ENCODE measurements around the gene CADM4.
"Not testable (repeated sequence)": the region's sequence is repeated elsewhere in the genome, so short reads cannot be mapped to it uniquely, and the experiment has no call there.

CADM4 gene

DNA sequence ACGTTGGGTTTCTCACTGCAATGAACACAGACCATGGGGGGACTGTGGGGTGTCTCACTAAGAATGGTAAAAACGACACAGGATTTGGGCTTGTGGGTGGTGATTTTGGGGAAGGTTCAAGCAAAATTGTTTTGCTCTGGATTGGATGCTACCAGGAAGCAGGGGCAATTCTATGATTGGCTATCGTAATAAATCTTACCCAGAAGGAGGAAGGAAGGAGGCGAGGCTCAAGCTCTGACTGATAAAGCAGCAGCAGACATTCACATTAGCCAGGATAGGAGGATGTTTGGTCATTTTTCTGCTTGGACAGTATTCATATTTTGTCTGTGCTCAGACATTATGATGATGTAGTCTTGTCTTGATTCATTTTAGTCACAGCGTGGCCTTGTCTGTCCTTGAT lies 41.8 kb downstream of the CADM4 start:
- H3K27me3 Mint-ChIP-seq, result no peaks in the 10 kb centered on the region
- DNase-seq (no peak), ATAC-seq (replicated peaks) (no peak)
- peak overlapping the region; percentile 99 for H3K4me3 Mint-ChIP-seq
- no peaks in the 10 kb centered on the region for H3K9me3 Mint-ChIP-seq
- no peak overlapping the region for H3K27ac Mint-ChIP-seq
- peaks cover 26 to 50% of the 10 kb centered on the region in 2 donors for H3K4me1 Mint-ChIP-seq
- peaks cover 22 to 42% of the 10 kb centered on the region in 2 donors for H3K36me3 Mint-ChIP-seq

DNA sequence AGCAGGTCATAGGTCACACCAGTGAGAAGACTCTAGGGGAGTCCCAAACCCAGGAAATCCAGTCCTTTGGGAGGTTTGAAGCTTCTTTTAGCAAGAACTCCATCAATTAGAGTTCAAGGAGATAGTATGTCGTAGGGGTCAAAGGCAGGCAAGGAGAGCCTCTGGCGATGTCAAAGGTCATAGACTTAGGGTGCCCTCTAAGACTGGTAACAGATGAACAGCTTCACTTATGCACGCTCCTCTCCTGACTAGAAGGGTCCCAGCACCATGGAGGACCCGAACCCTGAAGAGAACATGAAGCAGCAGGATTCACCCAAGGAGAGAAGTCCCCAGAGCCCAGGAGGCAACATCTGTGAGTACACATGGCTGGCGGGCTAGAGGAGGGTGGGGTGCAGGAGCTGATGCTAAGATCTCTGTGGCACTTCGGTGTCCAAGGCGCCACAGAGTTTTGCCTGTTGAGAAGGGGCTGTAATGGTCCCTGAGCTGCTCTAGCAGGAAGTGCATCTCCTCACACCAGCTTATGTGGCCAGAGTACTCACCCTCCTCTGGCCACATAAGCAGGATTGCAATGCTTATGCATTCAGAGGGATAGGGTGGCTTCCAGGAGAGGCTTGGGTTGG lies 42.7 kb downstream of the CADM4 start:
- Mint-ChIP-seq H3K9me3 (no peaks in the 10 kb centered on the region), H3K4me3 (peak overlapping the region; percentile 99), H3K4me1 (peaks cover 26 to 51% of the 10 kb centered on the region in 2 donors), H3K36me3 (peaks cover 24 to 47% of the 10 kb centered on the region in 2 donors), H3K27ac (peak overlapping the region; percentile 100), H3K27me3 (no peaks in the 10 kb centered on the region)
- ATAC-seq (replicated peaks) (no peak), DNase-seq (no peak)

DNA sequence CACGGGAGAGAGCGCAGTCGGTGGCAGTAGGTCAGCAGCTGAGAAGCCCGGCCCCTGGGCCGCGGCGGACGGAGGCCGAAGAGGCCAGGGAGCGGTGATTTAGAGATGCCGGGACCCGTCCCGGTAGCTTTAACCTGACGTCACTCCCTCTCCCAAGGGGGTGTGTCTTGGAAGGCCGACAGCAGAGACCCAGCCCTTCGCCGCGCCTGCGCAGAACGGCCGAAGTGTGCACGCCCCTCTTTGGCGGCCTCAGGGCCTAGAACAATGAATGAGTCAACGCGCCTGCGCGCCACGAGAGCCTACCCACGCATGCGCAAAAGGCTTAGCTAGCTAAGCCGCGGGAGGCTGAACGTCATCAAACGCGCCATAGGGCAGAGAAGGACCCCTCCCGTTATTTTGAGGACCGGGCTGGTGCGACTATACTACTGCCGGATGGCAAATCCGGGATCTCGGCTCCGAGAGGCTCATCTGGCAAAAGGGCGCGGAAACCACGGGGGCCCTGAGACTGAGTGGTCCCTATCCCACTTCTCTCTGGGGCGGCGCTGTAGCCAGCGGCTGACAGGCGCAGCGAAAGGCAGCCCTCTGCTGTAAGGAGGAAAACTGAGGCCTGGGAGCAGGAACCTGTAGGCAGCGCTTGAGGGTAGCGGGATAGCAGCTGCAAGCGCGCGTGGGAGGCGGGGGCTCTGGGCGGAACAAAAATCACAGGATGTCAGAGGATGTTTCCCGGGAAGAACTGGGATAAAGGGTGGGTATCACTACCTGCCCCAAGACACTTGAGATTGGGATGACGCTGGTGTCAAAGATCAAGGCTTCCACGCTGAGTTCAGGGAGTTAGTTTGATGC lies 43.4 kb downstream of the CADM4 start, which contains the start of the genes IRGQ and ZNF576:
Gene IRGQ, minus strand, starts transcription at position 136 of the 843 bp plus-strand sequence. CDS start 796 bp downstream, outside the sequence.
Gene ZNF576, plus strand, starts transcription at position 597 of the 843 bp plus-strand sequence. CDS start 514 bp downstream, outside the sequence.
- ATAC-seq (replicated peaks) (peak; percentile 83 to 88), DNase-seq (peak; percentile 99)
- Mint-ChIP-seq H3K4me3 (peak within 1 kb of the TSS; percentile 99), H3K4me1 (peaks cover 26 to 52% of the 10 kb centered on the region in 2 donors), H3K9me3 (no peaks in the 10 kb centered on the region), H3K27ac (peak within 1 kb of the TSS; percentile 100), H3K27me3 (no peaks in the 10 kb centered on the region), H3K36me3 (peaks cover 24 to 44% of the 10 kb centered on the region in 2 donors)

DNA sequence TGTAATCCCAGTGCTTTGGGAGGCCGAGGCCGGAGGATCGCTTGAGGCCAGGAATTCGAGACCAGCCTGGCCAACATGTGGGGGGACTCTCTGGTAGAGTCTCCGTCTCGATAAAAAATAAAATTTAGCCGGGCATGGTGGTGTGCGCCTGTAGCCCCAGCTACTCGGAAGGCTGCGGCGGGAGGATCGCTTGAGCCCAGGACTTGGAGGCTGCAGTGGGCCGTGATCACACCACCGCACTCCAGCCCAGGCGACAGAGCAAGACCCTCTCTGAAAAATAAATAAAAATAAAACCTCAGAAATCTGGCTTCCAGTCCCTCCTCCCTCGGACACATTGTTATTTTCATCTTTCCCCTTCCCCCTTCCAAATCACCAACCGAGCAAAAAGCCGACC lies 44.0 kb downstream of the CADM4 start:
- DNase-seq (no peak), ATAC-seq (replicated peaks) (peak; percentile 39 to 41)
- Mint-ChIP-seq H3K9me3 (no peaks in the 10 kb centered on the region), H3K27ac (peak overlapping the region; percentile 100), H3K27me3 (no peaks in the 10 kb centered on the region), H3K36me3 (peaks cover 30 to 49% of the 10 kb centered on the region in 2 donors), H3K4me3 (peak overlapping the region; percentile 99), H3K4me1 (peaks cover 30 to 58% of the 10 kb centered on the region in 2 donors)

DNA sequence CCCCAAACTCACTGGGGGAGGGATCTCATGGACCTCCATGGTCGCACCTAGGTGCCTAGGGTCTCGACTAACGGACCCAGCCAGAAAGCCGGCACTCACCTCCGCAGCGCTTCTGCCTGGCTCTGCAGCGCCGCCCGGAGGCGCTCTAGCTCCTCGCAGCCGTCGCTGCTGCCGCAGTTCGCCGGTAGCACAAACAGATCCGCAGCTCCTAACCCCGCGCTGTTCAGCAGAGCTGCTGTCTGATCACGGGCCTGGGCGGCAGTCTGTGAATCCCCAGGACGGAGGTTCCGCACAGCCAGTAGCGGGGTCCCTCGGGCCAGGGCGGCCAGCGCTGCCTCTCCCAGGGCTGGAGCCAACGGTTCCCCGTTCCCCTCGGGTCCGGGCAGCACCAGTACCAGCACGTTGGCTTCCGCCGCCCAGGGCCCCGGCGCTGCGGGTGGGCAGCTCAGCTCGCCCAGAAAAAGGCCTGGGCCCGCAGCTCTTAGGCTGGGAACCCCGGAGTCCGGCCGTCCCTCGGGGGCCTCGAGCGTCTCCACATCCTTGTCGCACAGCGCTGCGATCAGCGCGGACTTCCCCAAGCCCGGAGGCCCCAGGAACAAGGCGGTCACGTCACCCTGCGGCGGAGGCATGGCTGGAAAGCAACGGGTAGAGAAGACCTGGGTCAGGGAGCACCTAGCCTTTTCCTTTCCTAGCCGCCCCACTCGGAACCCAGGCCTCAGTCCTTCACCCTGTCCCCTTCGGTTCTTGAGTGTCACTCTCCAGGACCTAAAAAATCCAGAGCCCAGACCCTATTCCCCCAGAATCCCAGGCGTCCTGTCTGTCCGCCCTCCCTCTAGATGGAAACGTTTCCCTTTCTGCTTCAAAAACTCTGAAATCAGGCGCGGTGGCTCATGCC lies 44.7 kb downstream of the CADM4 start:
- no peaks in the 10 kb centered on the region for H3K9me3 Mint-ChIP-seq
- peaks cover 34 to 64% of the 10 kb centered on the region in 2 donors for H3K4me1 Mint-ChIP-seq

DNA sequence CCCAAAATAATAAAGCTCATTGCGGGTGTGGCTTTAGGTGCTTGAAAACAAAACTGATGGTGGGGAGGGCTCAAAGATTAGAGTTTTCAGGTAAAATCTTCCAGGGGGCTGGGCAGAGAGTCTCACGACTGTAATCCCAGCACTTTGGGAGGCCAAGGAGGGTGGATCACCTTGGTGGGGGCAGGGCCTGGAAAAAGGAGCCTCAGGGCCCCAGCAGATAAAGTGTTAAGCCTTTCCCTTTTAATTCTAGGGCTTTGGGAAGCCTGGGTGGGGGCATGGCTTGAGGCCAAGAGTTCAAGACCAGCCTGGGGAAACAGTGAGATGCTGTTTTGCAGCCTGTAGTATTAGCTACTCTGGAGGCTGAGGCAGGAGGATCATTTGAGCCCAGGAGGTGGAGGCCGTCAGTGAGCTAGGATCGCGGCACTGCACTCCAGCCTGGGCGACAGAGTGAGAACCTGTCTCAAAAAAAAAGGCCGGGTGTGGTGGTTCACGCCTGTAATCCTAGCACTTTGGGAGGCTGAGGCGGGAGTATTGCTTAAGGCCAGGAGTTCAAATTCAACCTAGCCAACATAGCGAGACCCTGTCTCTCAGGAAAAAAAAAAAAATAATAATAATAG lies 45.5 kb downstream of the CADM4 start:
- Mint-ChIP-seq H3K4me3 (peak overlapping the region; percentile 65 to 99), H3K4me1 (peaks cover 38 to 70% of the 10 kb centered on the region in 2 donors), H3K27me3 (no peaks in the 10 kb centered on the region), H3K27ac (no peak overlapping the region), H3K36me3 (peaks cover 38 to 53% of the 10 kb centered on the region in 2 donors), H3K9me3 (no peaks in the 10 kb centered on the region)
- DNase-seq (no peak), ATAC-seq (replicated peaks) (no peak)

More for the DNA sequence above, 44.7 kb downstream of the CADM4 start:
- Mint-ChIP-seq H3K27me3 (no peaks in the 10 kb centered on the region), H3K4me3 (peak overlapping the region; percentile 99), H3K27ac (peak overlapping the region; percentile 100), H3K36me3 (peaks cover 35 to 51% of the 10 kb centered on the region in 2 donors)
- peak; percentile 58 for DNase-seq
- peak; percentile 48 to 59 for ATAC-seq (replicated peaks)

DNA sequence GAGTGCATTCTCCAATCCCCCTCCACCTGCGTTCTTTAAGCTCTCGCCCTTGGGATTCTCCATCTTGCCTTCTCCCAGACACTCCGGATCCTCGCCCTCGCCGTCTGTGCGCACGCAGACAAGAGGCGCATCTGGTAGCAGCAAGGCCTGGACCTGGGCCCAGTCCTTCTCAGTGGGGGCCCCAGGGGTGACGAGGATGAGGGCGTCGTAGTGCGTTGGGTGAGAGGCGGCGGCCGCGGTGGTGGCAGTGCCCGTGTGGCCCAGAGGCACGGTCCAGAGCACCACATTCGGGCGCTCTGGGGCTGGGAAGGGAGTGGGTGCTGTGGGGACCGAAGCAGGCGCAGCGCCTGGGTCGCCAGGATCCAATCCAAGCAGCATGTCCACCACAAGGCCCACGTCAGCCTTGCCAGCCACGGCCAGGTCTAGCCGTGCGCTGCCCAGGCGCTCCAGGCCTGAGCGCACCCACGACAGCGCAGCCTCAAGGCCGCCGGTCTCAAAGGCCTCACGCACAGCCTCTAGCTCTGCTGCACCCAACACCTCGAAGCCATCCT lies 46.8 kb downstream of the CADM4 start:
- H3K4me1 Mint-ChIP-seq, result peaks cover 29 to 61% of the 10 kb centered on the region in 2 donors
- no peaks in the 10 kb centered on the region for H3K9me3 Mint-ChIP-seq
- ATAC-seq (replicated peaks) (no peak), DNase-seq (no peak)
- no peak overlapping the region for H3K27ac Mint-ChIP-seq
- no peaks in the 10 kb centered on the region for H3K27me3 Mint-ChIP-seq
- peaks cover 40 to 52% of the 10 kb centered on the region in 2 donors for H3K36me3 Mint-ChIP-seq
- H3K4me3 Mint-ChIP-seq, result no peak overlapping the region

DNA sequence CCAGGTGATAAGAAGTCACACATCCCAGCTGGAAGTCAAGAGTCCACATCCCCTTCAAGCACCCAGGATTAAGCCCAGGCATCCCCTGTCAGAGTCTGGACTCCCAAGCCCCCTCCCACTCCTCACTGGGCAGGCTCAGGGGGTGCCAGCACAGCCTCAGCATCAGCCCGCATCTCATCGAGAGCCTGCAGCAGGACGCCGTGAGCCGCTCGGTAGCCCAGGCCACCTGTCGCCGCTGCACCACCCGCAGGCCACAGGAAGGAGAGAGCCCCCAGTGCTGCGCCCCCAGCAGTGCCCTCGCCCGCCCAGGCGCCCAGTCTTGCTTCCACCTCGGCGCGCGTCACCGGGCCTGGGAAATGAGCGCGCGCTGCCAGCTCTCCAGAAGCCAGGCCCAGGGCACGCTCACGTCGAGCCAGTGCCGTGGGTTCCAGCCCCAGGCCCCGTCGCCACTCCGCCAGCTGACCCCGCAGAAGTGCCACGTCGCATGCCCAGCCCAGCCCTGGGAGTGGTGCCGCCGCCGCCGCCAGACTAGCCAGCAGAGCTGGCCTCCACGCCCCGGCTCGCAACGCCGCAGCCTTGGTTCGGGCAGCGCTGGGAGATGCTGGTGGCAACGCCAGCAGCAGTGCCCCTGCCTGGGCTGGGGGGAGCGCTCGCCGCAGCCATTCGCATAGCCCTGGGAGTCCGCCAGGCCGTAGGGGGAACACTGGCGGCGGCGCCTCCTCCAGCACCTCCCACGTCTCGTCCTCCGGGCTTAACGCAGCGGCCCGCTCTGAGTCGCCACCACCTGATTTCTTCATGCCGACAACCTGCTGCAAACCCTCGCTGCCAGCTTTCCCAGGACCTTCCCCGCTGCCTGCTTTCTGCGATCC lies 47.5 kb downstream of the CADM4 start:
- Mint-ChIP-seq H3K36me3 (peaks cover 40 to 49% of the 10 kb centered on the region in 2 donors), H3K4me1 (peaks cover 24 to 53% of the 10 kb centered on the region in 2 donors)

DNA sequence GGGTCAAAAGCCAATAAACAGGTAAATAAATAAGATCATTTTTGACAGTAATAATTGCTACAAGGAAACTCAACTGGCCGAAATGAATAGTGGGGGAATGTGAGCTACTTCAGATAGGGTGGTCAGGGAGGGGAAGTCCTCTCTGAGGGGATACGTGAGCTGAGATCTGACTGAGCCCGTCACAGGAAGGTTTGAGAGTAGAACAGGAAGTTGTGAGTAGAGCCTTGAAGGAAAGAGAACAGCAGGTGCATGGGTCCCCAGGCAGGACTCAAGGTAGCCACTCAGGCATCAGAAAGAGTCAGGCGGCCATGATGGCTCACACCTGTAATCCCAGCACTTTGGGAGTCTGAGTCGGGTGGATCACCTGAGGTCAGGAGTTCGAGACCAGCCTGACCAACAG lies 50.0 kb downstream of the CADM4 start:
- H3K27ac Mint-ChIP-seq, result peak overlapping the region; percentile 87
- peaks cover 33 to 49% of the 10 kb centered on the region in 2 donors for H3K4me1 Mint-ChIP-seq
- no peaks in the 10 kb centered on the region for H3K9me3 Mint-ChIP-seq
- DNase-seq, result no peak
- no peak overlapping the region for H3K4me3 Mint-ChIP-seq
- H3K36me3 Mint-ChIP-seq, result peaks cover 40 to 60% of the 10 kb centered on the region in 2 donors
- ATAC-seq (replicated peaks), result peak; percentile 63
- no peaks in the 10 kb centered on the region for H3K27me3 Mint-ChIP-seq

More for the DNA sequence above, 47.5 kb downstream of the CADM4 start:
- Mint-ChIP-seq H3K9me3 (no peaks in the 10 kb centered on the region), H3K27ac (no peak overlapping the region), H3K27me3 (no peaks in the 10 kb centered on the region), H3K4me3 (no peak overlapping the region)
- no peak for ATAC-seq (replicated peaks)
- no peak for DNase-seq

DNA sequence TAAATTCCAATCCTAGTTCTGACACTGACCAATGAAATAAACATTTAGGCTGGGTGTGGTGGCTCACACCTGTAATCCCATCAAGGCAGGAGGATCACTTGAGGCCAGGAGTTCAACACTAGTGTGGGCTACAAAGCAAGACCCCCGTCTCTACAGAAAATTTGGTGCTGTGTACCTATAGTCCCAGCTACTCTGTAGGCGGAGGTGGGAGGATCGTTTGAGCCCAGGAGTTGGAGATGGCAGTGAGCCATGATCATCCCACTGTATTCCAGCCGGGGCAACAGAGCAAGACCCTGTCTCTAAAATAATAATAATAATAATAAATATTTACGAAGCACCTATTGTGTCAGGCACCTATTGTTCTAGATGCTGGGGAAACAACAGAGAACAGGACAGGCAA lies 50.4 kb downstream of the CADM4 start:
- no peaks in the 10 kb centered on the region for H3K27me3 Mint-ChIP-seq
- no peak for DNase-seq
- ATAC-seq (replicated peaks), result no peak
- peak overlapping the region; percentile 87 for H3K27ac Mint-ChIP-seq
- H3K9me3 Mint-ChIP-seq, result no peaks in the 10 kb centered on the region
- H3K4me1 Mint-ChIP-seq, result peaks cover 36 to 53% of the 10 kb centered on the region in 2 donors
- H3K4me3 Mint-ChIP-seq, result no peak overlapping the region
- peaks cover 41 to 63% of the 10 kb centered on the region in 2 donors for H3K36me3 Mint-ChIP-seq

DNA sequence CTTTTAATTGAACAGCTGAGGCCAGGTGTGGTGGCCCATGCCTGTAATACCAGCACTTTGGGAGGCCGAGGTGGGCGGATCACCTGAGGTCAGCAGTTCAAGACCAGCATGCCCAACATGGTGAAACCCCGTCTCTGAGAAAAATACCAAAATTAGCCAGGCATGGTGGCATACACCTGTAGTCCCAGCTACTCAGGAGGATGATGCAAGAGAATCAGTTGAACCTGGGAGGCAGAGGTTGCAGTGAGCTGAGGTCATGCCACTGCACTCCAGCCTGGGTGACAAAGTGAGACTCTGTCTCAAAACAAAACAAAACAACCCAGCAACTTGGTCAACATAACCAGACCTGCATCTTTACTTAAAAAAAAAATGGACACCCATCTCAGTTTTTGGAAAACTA lies 52.6 kb downstream of the CADM4 start:
- peaks cover 28 to 49% of the 10 kb centered on the region in 2 donors for H3K36me3 Mint-ChIP-seq
- not testable (repeated sequence) for H3K27ac Mint-ChIP-seq; ATAC-seq (replicated peaks); H3K27me3 Mint-ChIP-seq; H3K4me3 Mint-ChIP-seq; DNase-seq; H3K9me3 Mint-ChIP-seq
- H3K4me1 Mint-ChIP-seq, result peaks cover 31 to 55% of the 10 kb centered on the region in 2 donors

DNA sequence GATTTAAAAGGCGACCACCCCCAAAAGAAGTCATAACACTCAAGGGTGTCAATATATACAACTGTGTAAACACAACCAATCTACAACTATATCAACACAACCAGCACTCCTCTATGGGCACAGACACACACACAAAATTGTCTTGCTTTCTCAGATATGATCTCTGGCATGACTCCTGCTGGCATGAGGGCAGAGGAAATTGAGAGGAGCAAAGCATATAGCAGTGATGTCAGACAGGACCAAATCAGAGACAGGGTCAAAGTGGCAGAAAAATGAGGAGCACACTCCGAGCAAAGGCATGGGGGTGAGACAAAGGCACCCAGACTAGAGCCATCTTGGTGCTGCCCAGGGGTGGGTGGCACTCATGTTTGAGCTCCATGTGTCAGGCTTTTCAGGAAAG lies 53.3 kb downstream of the CADM4 start:
- DNase-seq, result no peak
- Mint-ChIP-seq H3K9me3 (no peaks in the 10 kb centered on the region), H3K27me3 (no peaks in the 10 kb centered on the region), H3K36me3 (peaks cover 28 to 48% of the 10 kb centered on the region in 2 donors), H3K27ac (no peak overlapping the region), H3K4me3 (no peak overlapping the region), H3K4me1 (peaks cover 35 to 62% of the 10 kb centered on the region in 2 donors)
- ATAC-seq (replicated peaks), result no peak

Measured in stimulated activated naive B cell treated with anti-CD40 and anti-IgM and Interleukin-4, amounts not matched to agents 10 μg/mL and 1 μg/mL and 100 μg/mL, for 72 hours (primary cell).